HepG2 (cell line): ENCODE results near the gene SLC2A5. TPM values are rescaled to one million over a fixed set of nuclear protein-coding genes. Genes with fewer than 3 reads are reported as not detected.

Experiments
- ARID2 ChIP-seq: sonication (generic); formaldehyde crosslinking; IDR thresholded peaks from 2 replicates; pipeline ENCODE4 v1.8.1; 2022; ENCODE audit warnings: mild to moderate bottlenecking, missing genetic modification reagents, borderline replicate concordance
- ARID3A ChIP-seq: IDR thresholded peaks from 2 replicates; pipeline ENCODE4 v1.6.1; 2012; ENCODE audit warnings: low read depth, low read length, improper control_type of control experiment
- ATM ChIP-seq: fragments of 450-650 bp; IDR thresholded peaks from 2 replicates; pipeline ENCODE4 v1.7.1; 2017; ENCODE audit warnings: mild to moderate bottlenecking, borderline replicate concordance
- DBP ChIP-seq: sonication (generic); formaldehyde crosslinking; IDR thresholded peaks from 2 replicates; pipeline ENCODE4 v1.4.0; 2020; ENCODE audit warnings: missing genetic modification reagents; ENCODE audit errors: not compliant biosample characterization
- FOSL2 ChIP-seq: sonication (generic); formaldehyde crosslinking; IDR thresholded peaks from 2 replicates; pipeline ENCODE4 v1.4.0; 2020; ENCODE audit warnings: missing genetic modification reagents
- FOXA3 ChIP-seq: IDR thresholded peaks from 2 replicates; pipeline ENCODE4 v1.6.1; 2016; ENCODE audit warnings: missing genetic modification reagents, missing compliant biosample characterization
- GLI4 ChIP-seq: sonication (generic); formaldehyde crosslinking; IDR thresholded peaks from 2 replicates; pipeline ENCODE4 v1.5.1; 2020; ENCODE audit warnings: missing genetic modification reagents, mild to moderate bottlenecking, moderate library complexity, borderline replicate concordance
- MIER3 ChIP-seq: IDR thresholded peaks from 2 replicates; pipeline ENCODE4 v1.6.1; 2016; ENCODE audit warnings: missing compliant biosample characterization, borderline replicate concordance
- MYNN ChIP-seq: sonication (generic); formaldehyde crosslinking; IDR thresholded peaks from 2 replicates; pipeline ENCODE4 v1.4.0; 2020; ENCODE audit warnings: mild to moderate bottlenecking, low read depth, missing genetic modification reagents
- NFKB2 ChIP-seq: sonication (generic); formaldehyde crosslinking; IDR thresholded peaks from 2 replicates; pipeline ENCODE4 v1.4.0; 2020; ENCODE audit warnings: missing genetic modification reagents, borderline replicate concordance
- PITX1 ChIP-seq: sonication (generic); formaldehyde crosslinking; IDR thresholded peaks from 2 replicates; pipeline ENCODE4 v1.5.1; 2020; ENCODE audit warnings: mild to moderate bottlenecking, missing genetic modification reagents
- SNAPC2 ChIP-seq: sonication (generic); formaldehyde crosslinking; IDR thresholded peaks from 2 replicates; pipeline ENCODE4 v1.8.1; 2022; ENCODE audit warnings: mild to moderate bottlenecking, missing genetic modification reagents
- SRSF4 ChIP-seq: fragments of 200-400 bp; formaldehyde crosslinking; IDR thresholded peaks from one replicate; pipeline ENCODE4 v1.6.1; 2018; ENCODE audit warnings: mild to moderate bottlenecking, low read depth, low read length, moderate library complexity; ENCODE audit not compliant: poor library complexity, severe bottlenecking
- TFE3 ChIP-seq: IDR thresholded peaks from 2 replicates; pipeline ENCODE4 v1.6.1; 2016
- TP53 ChIP-seq: sonication (generic); formaldehyde crosslinking; conservative IDR thresholded peaks from 2 replicates; pipeline ENCODE4 v1.4.0; 2020; ENCODE audit warnings: missing genetic modification reagents
- ZC3H13 ChIP-seq: sonication (generic); formaldehyde crosslinking; IDR thresholded peaks from 2 replicates; pipeline ENCODE4 v1.8.1; 2023; ENCODE audit warnings: mild to moderate bottlenecking, missing genetic modification reagents, moderate library complexity
- ZFP1 ChIP-seq: IDR thresholded peaks from 2 replicates; pipeline ENCODE4 v1.6.1; 2016
- ZFP41 ChIP-seq: sonication (generic); formaldehyde crosslinking; IDR thresholded peaks from 2 replicates; pipeline ENCODE4 v1.4.0; 2020; ENCODE audit warnings: mild to moderate bottlenecking, missing genetic modification reagents, borderline replicate concordance
- ZMYM3 ChIP-seq: sonication (generic); formaldehyde crosslinking; IDR thresholded peaks from 2 replicates; pipeline ENCODE4 v1.5.1; 2020; ENCODE audit warnings: mild to moderate bottlenecking, missing genetic modification reagents
- ZNF10 ChIP-seq: sonication (generic); formaldehyde crosslinking; IDR thresholded peaks from 2 replicates; pipeline ENCODE4 v1.4.0; 2020; ENCODE audit warnings: mild to moderate bottlenecking, low read depth, missing genetic modification reagents, borderline replicate concordance
- ZNF12 ChIP-seq: sonication (generic); formaldehyde crosslinking; IDR thresholded peaks from 2 replicates; pipeline ENCODE4 v1.5.0; 2020; ENCODE audit warnings: missing genetic modification reagents
- ZNF263 ChIP-seq: sonication (generic); formaldehyde crosslinking; IDR thresholded peaks from 2 replicates; pipeline ENCODE4 v1.4.0; 2020; ENCODE audit warnings: missing genetic modification reagents
- ZNF441 ChIP-seq: sonication (generic); formaldehyde crosslinking; IDR thresholded peaks from 2 replicates; pipeline ENCODE4 v1.7.0; 2021; ENCODE audit warnings: missing genetic modification reagents, borderline replicate concordance
- ZNF530 ChIP-seq: sonication (generic); formaldehyde crosslinking; IDR thresholded peaks from 2 replicates; pipeline ENCODE4 v1.5.0; 2020; ENCODE audit warnings: low read depth, mild to moderate bottlenecking, missing genetic modification reagents
- ZNF558 ChIP-seq: sonication (generic); formaldehyde crosslinking; IDR thresholded peaks from 2 replicates; pipeline ENCODE4 v1.9.0; 2022; ENCODE audit warnings: mild to moderate bottlenecking, missing genetic modification reagents, borderline replicate concordance
- ZNF678 ChIP-seq: sonication (generic); formaldehyde crosslinking; IDR thresholded peaks from 2 replicates; pipeline ENCODE4 v1.4.0; 2020; ENCODE audit warnings: mild to moderate bottlenecking, missing genetic modification reagents
- ZNF781 ChIP-seq: sonication (generic); formaldehyde crosslinking; IDR thresholded peaks from 2 replicates; pipeline ENCODE4 v1.5.1; 2020; ENCODE audit warnings: borderline replicate concordance, mild to moderate bottlenecking, missing genetic modification reagents; ENCODE audit errors: not compliant biosample characterization
- polyA plus RNA-seq, 8 experiments: library from polyadenylated mRNA; depleted of rRNA in 3 of 8; stranded (reverse) in 7 of 8; unstranded in 1 of 8; fragments of >200 nt; fragmentation: Illumina TruSeq in 4 of 8; extraction: Trizol in 4 of 8; gene quantifications; 2 replicates each; pipeline versions ENCODE4 v1.2.1 to v1.2.3, GENCODE V29; 2011 to 2016; ENCODE audit warnings: low read depth in 4 of 8, missing spikeins in 1 of 8, mixed read lengths in 1 of 8; ENCODE audit not compliant: insufficient read depth in 1 of 8
- total RNA-seq, 5 experiments: library from RNA; depleted of rRNA; stranded (reverse); fragments of >200 nt; fragmentation: Illumina TruSeq; extraction: Trizol; gene quantifications; 2 replicates each; pipeline ENCODE4 v1.2.3, GENCODE V29; 2016; ENCODE audit warnings: low read depth in 1 of 5

SLC2A5 gene
- total and polyA plus RNA-seq, 2 of the 13 experiments (the other 11 are each of a cell fraction or from before 2014, with no cell fraction given), result 0.04 to 0.54 TPM

- TF ChIP-seq ZNF441 (CRISPR knock-in tag), result peak; percentile 89; the same call in 1 of the 2 replicates
- peak; percentile 54; the same call in 1 of the 2 replicates for TF ChIP-seq NFKB2 (CRISPR knock-in tag)
- no peak for TF ChIP-seq ZFP41 (CRISPR knock-in tag)
- no peak for TF ChIP-seq ZNF558
- no peak for TF ChIP-seq ZMYM3 (CRISPR knock-in tag)
- peak; percentile 93 for TF ChIP-seq FOSL2 (CRISPR knock-in tag)
- peak; percentile 61; the same call in 1 of the 2 replicates for TF ChIP-seq MIER3
- TF ChIP-seq ZNF530 (CRISPR knock-in tag), result no peak
- TF ChIP-seq SNAPC2, result no peak
- TF ChIP-seq MYNN (CRISPR knock-in tag), result no peak
- TF ChIP-seq TP53 (CRISPR knock-in tag), result no peak
- TF ChIP-seq ARID2 (CRISPR knock-in tag), result no peak
- no peak for TF ChIP-seq ZNF781
- no peak for TF ChIP-seq SRSF4
- TF ChIP-seq ZFP1 (CRISPR knock-in tag), result no peak
- TF ChIP-seq ZNF10, result no peak
- no peak; the same call in 1 of the 2 replicates for TF ChIP-seq FOXA3 (CRISPR knock-in tag)
- TF ChIP-seq ATM, result no peak
- no peak for TF ChIP-seq ZNF678
- TF ChIP-seq ZNF263 (CRISPR knock-in tag), result no peak
- TF ChIP-seq ZNF12, result 0 out of 2 replicates have a peak, but pooled peaks have one; percentile 12
- no peak for TF ChIP-seq PITX1 (CRISPR knock-in tag)
- TF ChIP-seq GLI4 (CRISPR knock-in tag), result no peak
- peak; percentile 71; the same call in 1 of the 2 replicates for TF ChIP-seq TFE3 (CRISPR knock-in tag)
- no peak for TF ChIP-seq ARID3A
- no peak for TF ChIP-seq ZC3H13 (CRISPR knock-in tag)
- TF ChIP-seq DBP (CRISPR knock-in tag), result no peak
These were observed 2.3 kb downstream of the SLC2A5 start (continued) for GRCh38 chr1:9066945-9067807.
